PC-9 (cell line): Measurements from ENCODE around the gene CCDC12.

Experiments
- CTCF ChIP-seq: fragments of 200-600 bp; sonication (generic); conservative IDR thresholded peaks from 2 replicates; pipeline ENCODE4 v1.6.1; 2017; ENCODE audit warnings: mixed run types, antibody characterized with exemption, mild to moderate bottlenecking, moderate library complexity
- EZH2 ChIP-seq: fragments of 200-600 bp; sonication (generic); IDR thresholded peaks from 2 replicates; pipeline ENCODE4 v1.8.0; 2017; ENCODE audit warnings: antibody characterized with exemption, low read depth

GRCh38 chr3:46960081-46960701 is 16.4 kb downstream of the CCDC12 start:
- no peak for TF ChIP-seq CTCF
- TF ChIP-seq EZH2 = no peak
